HG02970 (cell line): ENCODE measurements around the gene KRT39.
"Not testable (repeated sequence)": the region's sequence is repeated elsewhere in the genome, so short reads cannot be mapped to it uniquely, and the experiment has no call there.

ENCODE experiments used
- ATAC-seq: cut with Tn5 transposase; IDR thresholded peaks from one replicate; pipeline ENCODE4 v1.9.1; 2021; ENCODE audit warnings: mild to moderate bottlenecking, moderate library complexity, moderate number of reproducible peaks; ENCODE audit not compliant: unreplicated experiment, low FRiP score

The KRT39 gene

GRCh38 chr17:40966848-40967247, at the start of gene KRT39:
KRT39 (minus strand) TSS chr17:40966948; CDS start chr17:40966856, 92 bp downstream.
- no peak for ATAC-seq

- no peak for ATAC-seq
These were observed 48.7 kb upstream of the KRT39 start for GRCh38 chr17:41015454-41015853.

GRCh38 chr17:41013606-41014005, 46.9 kb upstream of the KRT39 start:
- no peak for ATAC-seq

- no peak for ATAC-seq
These were observed 46.4 kb upstream of the KRT39 start for GRCh38 chr17:41013181-41013580.

GRCh38 chr17:41012326-41013120, 45.8 kb upstream of the KRT39 start:
- ATAC-seq, result no peak

- no peak for ATAC-seq
These were observed 43.7 kb upstream of the KRT39 start for GRCh38 chr17:41010441-41010840.

GRCh38 chr17:41009936-41010335, 43.2 kb upstream of the KRT39 start:
- no peak for ATAC-seq

- ATAC-seq, result no peak
These were observed 42.6 kb upstream of the KRT39 start for GRCh38 chr17:41009301-41009760.

GRCh38 chr17:41008811-41009210, 42.1 kb upstream of the KRT39 start, which contains the start of gene KRTAP3-1:
KRTAP3-1 (minus strand) TSS chr17:41009128; CDS start chr17:41009074, 54 bp downstream.
- no peak for ATAC-seq

GRCh38 chr17:41004397-41004796, 37.6 kb upstream of the KRT39 start:
- ATAC-seq, result no peak

GRCh38 chr17:41003926-41004325, 37.2 kb upstream of the KRT39 start:
- no peak for ATAC-seq

- ATAC-seq, result no peak
These were observed 36.1 kb upstream of the KRT39 start for GRCh38 chr17:41002814-41003213.

GRCh38 chr17:41001795-41002194, 35.0 kb upstream of the KRT39 start:
- ATAC-seq, result no peak

- not testable (repeated sequence) for ATAC-seq
These were observed 32.8 kb upstream of the KRT39 start, which contains the start of gene KRTAP3-2 for GRCh38 chr17:40999563-40999962. KRTAP3-2 (minus strand) TSS chr17:40999906; CDS start chr17:40999853, 53 bp downstream.

GRCh38 chr17:40997361-40997760, 30.6 kb upstream of the KRT39 start:
- no peak for ATAC-seq

- no peak for ATAC-seq
These were observed 30.1 kb upstream of the KRT39 start for GRCh38 chr17:40996829-40997228.

- ATAC-seq, result no peak
These were observed 28.4 kb upstream of the KRT39 start for GRCh38 chr17:40995116-40995515.

GRCh38 chr17:40993839-40994238, 27.1 kb upstream of the KRT39 start, which contains the start of gene KRTAP3-3:
KRTAP3-3 (minus strand) TSS chr17:40994164; CDS start chr17:40994097, 67 bp downstream.
- no peak for ATAC-seq

- ATAC-seq, result no peak
These were observed 26.3 kb upstream of the KRT39 start for GRCh38 chr17:40993084-40993483.

- ATAC-seq, result no peak
These were observed 25.9 kb upstream of the KRT39 start for GRCh38 chr17:40992666-40993065.

- ATAC-seq, result no peak
These were observed 20.2 kb upstream of the KRT39 start for GRCh38 chr17:40986920-40987319.

- ATAC-seq, result no peak
These were observed 17.5 kb upstream of the KRT39 start, which contains the start of gene KRT40 for GRCh38 chr17:40984226-40984625. KRT40 (minus strand) TSS chr17:40984326; CDS start chr17:40984273, 53 bp downstream.
